Caco-2 (cell line): ENCODE data around the gene TSSK2. TPM values are rescaled to one million over a fixed set of nuclear protein-coding genes. Genes with fewer than 3 reads are reported as not detected.

Experiments used
- BruUV-seq: library from RNA; stranded (reverse); fragments of 400-500 nt; replicated peaks from 2 replicates; lab custom pipeline; 2021; lab: Mats Ljungman, UMichigan
- CTCF ChIA-PET: fragments of 300-600 bp; sonication (Branson Sonifier 250); formaldehyde crosslinking; loops from one replicate; lab custom pipeline; 2022; ENCODE audit warnings: antibody characterized with exemption; lab: Charles Lee
- POLR2A ChIA-PET: fragments of 300-600 bp; sonication (Branson Sonifier 250); formaldehyde crosslinking; loops from one replicate; lab custom pipeline; 2022; ENCODE audit warnings: antibody characterized with exemption; lab: Charles Lee
- DNase-seq, 2 experiments: peaks; one replicate each; pipeline versions ENCODE4 v3.0.0 to v3.0.0-alpha.2; 2020 to 2022
- H3K27me3 ChIP-seq: replicated peaks from 2 replicates; pipeline ENCODE4 v1.6.0; 2011; ENCODE audit warnings: low read length; ENCODE audit not compliant: control insufficient read depth, insufficient read depth
- H3K36me3 ChIP-seq: 2 replicates; pipeline ENCODE4 v1.5.1; 2011; ENCODE audit warnings: low read length; ENCODE audit not compliant: control insufficient read depth, insufficient read depth
- H3K4me1 ChIP-seq: fragments of 250-450 bp; sonication (Bioruptor Pico); 2 replicates; pipeline ENCODE4 v1.5.1; 2020; ENCODE audit warnings: mild to moderate bottlenecking
- H3K4me3 ChIP-seq: 2 replicates; pipeline ENCODE4 v1.5.1; 2011; ENCODE audit warnings: low read depth, mild to moderate bottlenecking, control low read depth, low read length
- H3K9me3 ChIP-seq: fragments of 250-450 bp; sonication (Bioruptor Pico); 2 replicates; pipeline ENCODE4 v1.5.1; 2020; ENCODE audit warnings: mild to moderate bottlenecking, moderate library complexity
- H3K27ac Mint-ChIP-seq: one replicate; pipeline ENCODE4 v1.8.0; 2022; ENCODE audit warnings: mixed read lengths; ENCODE audit not compliant: unreplicated experiment
- H3K27me3 Mint-ChIP-seq: one replicate; pipeline ENCODE4 v1.8.0; 2022; ENCODE audit warnings: mixed read lengths; ENCODE audit not compliant: insufficient read depth, unreplicated experiment
- H3K36me3 Mint-ChIP-seq: one replicate; pipeline ENCODE4 v1.8.0; 2022; ENCODE audit warnings: mild to moderate bottlenecking, mixed read lengths; ENCODE audit not compliant: insufficient read depth, unreplicated experiment
- H3K4me1 Mint-ChIP-seq: one replicate; pipeline ENCODE4 v1.8.0; 2022; ENCODE audit warnings: low read depth, mixed read lengths; ENCODE audit not compliant: unreplicated experiment
- H3K4me3 Mint-ChIP-seq: one replicate; pipeline ENCODE4 v1.8.0; 2022; ENCODE audit warnings: mild to moderate bottlenecking, moderate library complexity, mixed read lengths; ENCODE audit not compliant: unreplicated experiment
- H3K9me3 Mint-ChIP-seq: one replicate; pipeline ENCODE4 v1.8.0; 2022; ENCODE audit warnings: mixed read lengths; ENCODE audit not compliant: unreplicated experiment
- CTCF ChIP-seq, 2 experiments: fragments of 200-600 bp in 1 of 2; IDR thresholded peaks; 1 replicate in 1 of 2; 2 replicates in 1 of 2; pipeline versions ENCODE4 v1.5.1 to v1.8.0; 2011 to 2022; ENCODE audit warnings: antibody characterized with exemption in 1 of 2, control low read depth in 1 of 2, inconsistent platforms in 1 of 2, low read depth in 1 of 2, low read length in 1 of 2, mild to moderate bottlenecking in 1 of 2, moderate library complexity in 1 of 2; ENCODE audit not compliant: insufficient read depth in 1 of 2, severe bottlenecking in 1 of 2, unreplicated experiment in 1 of 2
- intact Hi-C: fragments of 100-400 bp; cut with micrococcal nuclease; formaldehyde crosslinking; loops from one replicate; pipeline ENCODE4 v1.10.0; 2022; ENCODE audit not compliant: unreplicated experiment
- total RNA-seq: library from RNA; stranded (reverse); gene quantifications from 2 replicates; pipeline ENCODE4 v1.2.3, GENCODE V29; 2022

Gene TSSK2
- total RNA-seq, 1 experiment from 2014 or later, result not detected

GRCh38 chr22:19108807-19109197 is 22.3 kb upstream of the TSSK2 start:
- Mint-ChIP-seq H3K27ac (no peak overlapping the region), H3K36me3 (no peaks in the 10 kb centered on the region), H3K4me1 (peaks cover 5% of the 10 kb centered on the region), H3K9me3 (no peaks in the 10 kb centered on the region), H3K27me3 (no peaks in the 10 kb centered on the region), H3K4me3 (no peak overlapping the region)
- Histone ChIP-seq H3K27me3 (no peaks in the 10 kb centered on the region), H3K36me3 (no peaks in the 10 kb centered on the region; the same call in 1 of the 2 replicates), H3K9me3 (no peaks in the 10 kb centered on the region), H3K4me1 (peaks cover 9% of the 10 kb centered on the region; the same call in 1 of the 2 replicates), H3K4me3 (no peak overlapping the region)
- intact Hi-C loops, result loop anchor here (1.0 kb wide), 1 partner anchor 13 kb away; the partner anchor contains the start of gene DGCR2
- no peak for TF ChIP-seq CTCF (IDR thresholded peaks at IDR 0.05; ENCODE audit: insufficient read depth in 1 of 2, low read depth in 1 of 2, low read length in 1 of 2, severe bottlenecking in 1 of 2, unreplicated experiment in 1 of 2)
- DNase-seq, result no peak
- no TSS peak for BruUV-seq
- ChIA-PET CTCF (no interaction called here), POLR2A (no interaction called here)

- intact Hi-C loops, result loop anchor here (1.0 kb wide), 1 partner anchor 13 kb away; the partner anchor contains the start of gene DGCR2
- H3K9me3 ChIP-seq, result no peaks in the 10 kb centered on the region
- H3K4me1 ChIP-seq, result peaks cover 9% of the 10 kb centered on the region; the same call in 1 of the 2 replicates
- no peak overlapping the region for H3K27ac Mint-ChIP-seq
- no peaks in the 10 kb centered on the region for H3K36me3 Mint-ChIP-seq
- H3K9me3 Mint-ChIP-seq, result no peaks in the 10 kb centered on the region
- no peaks in the 10 kb centered on the region for H3K27me3 Mint-ChIP-seq
- ChIA-PET CTCF (no interaction called here), POLR2A (no interaction called here)
- BruUV-seq, result no TSS peak
- H3K36me3 ChIP-seq, result no peaks in the 10 kb centered on the region; the same call in 1 of the 2 replicates
- no peaks in the 10 kb centered on the region for H3K27me3 ChIP-seq
- peaks cover 5% of the 10 kb centered on the region for H3K4me1 Mint-ChIP-seq
- no peak overlapping the region for H3K4me3 ChIP-seq
- H3K4me3 Mint-ChIP-seq, result no peak overlapping the region
- no peak for TF ChIP-seq CTCF (IDR thresholded peaks at IDR 0.05; ENCODE audit: insufficient read depth in 1 of 2, low read depth in 1 of 2, low read length in 1 of 2, severe bottlenecking in 1 of 2, unreplicated experiment in 1 of 2)
- DNase-seq, result peak in 1 of 2 experiments; percentile 37
These were observed 21.7 kb upstream of the TSSK2 start for GRCh38 chr22:19109198-19110063.

- Histone ChIP-seq H3K36me3 (no peaks in the 10 kb centered on the region; the same call in 1 of the 2 replicates), H3K27me3 (no peaks in the 10 kb centered on the region), H3K4me1 (peaks cover 9% of the 10 kb centered on the region; the same call in 1 of the 2 replicates), H3K9me3 (no peaks in the 10 kb centered on the region), H3K4me3 (no peak overlapping the region)
- no peak for TF ChIP-seq CTCF (IDR thresholded peaks at IDR 0.05; ENCODE audit: insufficient read depth in 1 of 2, low read depth in 1 of 2, low read length in 1 of 2, severe bottlenecking in 1 of 2, unreplicated experiment in 1 of 2)
- intact Hi-C loops, result no loop called here
- BruUV-seq, result no TSS peak
- no peak for DNase-seq
- Mint-ChIP-seq H3K4me1 (peaks cover 5% of the 10 kb centered on the region), H3K4me3 (no peak overlapping the region), H3K27ac (no peak overlapping the region), H3K9me3 (no peaks in the 10 kb centered on the region), H3K36me3 (no peaks in the 10 kb centered on the region), H3K27me3 (no peaks in the 10 kb centered on the region)
- CTCF ChIA-PET, result no interaction called here
- POLR2A ChIA-PET, result no interaction called here
These were observed 21.0 kb upstream of the TSSK2 start for GRCh38 chr22:19110064-19110458.
